ENCODE measurements around the gene ATP2C2. TPM values are rescaled to one million over a fixed set of nuclear protein-coding genes. Genes with fewer than 3 reads are reported as not detected.

Gene ATP2C2
- total RNA-seq, 1 donor from 2014 or later: 0.18 TPM

GRCh38 chr16:84462296-84463210, 94.2 kb downstream of the ATP2C2 start:
- DNase-seq (ENCODE audit: low spot score) (peak; percentile 34), ATAC-seq (no peak)

- ATAC-seq (no peak), DNase-seq (ENCODE audit: low spot score) (peak; percentile 21)
Observed at GRCh38 chr16:84463221-84463620, 94.9 kb downstream of the ATP2C2 start.

- ATAC-seq (no peak), DNase-seq (ENCODE audit: low spot score) (peak; percentile 7)
Observed at GRCh38 chr16:84464116-84464515, 95.8 kb downstream of the ATP2C2 start.

- no peak for DNase-seq (ENCODE audit: low spot score)
- ATAC-seq: no peak
Observed at GRCh38 chr16:84465154-84465553, 96.8 kb downstream of the ATP2C2 start.

- no peak for DNase-seq (ENCODE audit: low spot score)
- no peak for ATAC-seq
Observed at GRCh38 chr16:84466692-84467091, 98.4 kb downstream of the ATP2C2 start.

GRCh38 chr16:84467256-84467655, 98.9 kb downstream of the ATP2C2 start:
- ATAC-seq (no peak), DNase-seq (ENCODE audit: low spot score) (peak; percentile 15)

GRCh38 chr16:84467709-84468108, 99.4 kb downstream of the ATP2C2 start:
- ATAC-seq (no peak), DNase-seq (ENCODE audit: low spot score) (no peak)

- no peak for ATAC-seq
- DNase-seq (ENCODE audit: low spot score): peak; percentile 37
Observed at GRCh38 chr16:84471316-84471715, 103.0 kb downstream of the ATP2C2 start.

GRCh38 chr16:84471966-84472365, 103.6 kb downstream of the ATP2C2 start:
- DNase-seq (ENCODE audit: low spot score): peak; percentile 16
- no peak for ATAC-seq

- DNase-seq (ENCODE audit: low spot score): peak; percentile 32
Observed at GRCh38 chr16:84475643-84476240, 107.4 kb downstream of the ATP2C2 start.

GRCh38 chr16:84476401-84476800, 108.1 kb downstream of the ATP2C2 start:
- ATAC-seq: no peak

More at GRCh38 chr16:84475643-84476240, 107.4 kb downstream of the ATP2C2 start:
- ATAC-seq: no peak

GRCh38 chr16:84477661-84478060, 109.3 kb downstream of the ATP2C2 start:
- ATAC-seq (no peak), DNase-seq (ENCODE audit: low spot score) (peak; percentile 26)

More at GRCh38 chr16:84476401-84476800, 108.1 kb downstream of the ATP2C2 start:
- DNase-seq (ENCODE audit: low spot score): peak; percentile 19

- DNase-seq (ENCODE audit: low spot score) (peak; percentile 8), ATAC-seq (no peak)
Observed at GRCh38 chr16:84478172-84478947, 110.0 kb downstream of the ATP2C2 start.

- DNase-seq (ENCODE audit: low spot score): peak; percentile 26
- ATAC-seq: no peak
Observed at GRCh38 chr16:84479716-84480450, 111.5 kb downstream of the ATP2C2 start.

- DNase-seq (ENCODE audit: low spot score): peak; percentile 33
- no peak for ATAC-seq
Observed at GRCh38 chr16:84481051-84481735, 112.9 kb downstream of the ATP2C2 start.

- no peak for ATAC-seq
- DNase-seq (ENCODE audit: low spot score): peak; percentile 42
Observed at GRCh38 chr16:84482001-84482891, 113.9 kb downstream of the ATP2C2 start.

GRCh38 chr16:84482951-84483881, 114.9 kb downstream of the ATP2C2 start:
- no peak for ATAC-seq
- peak; percentile 41 for DNase-seq (ENCODE audit: low spot score)
